Endometrial microvascular endothelial cells (primary cell): ENCODE results near the gene CCS. TPM values are rescaled to one million over a fixed set of nuclear protein-coding genes. Genes with fewer than 3 reads are reported as not detected.
"Not testable (repeated sequence)": the region's sequence is repeated elsewhere in the genome, so short reads cannot be mapped to it uniquely, and the experiment has no call there.

Source experiments
- in situ Hi-C: cut with HindIII; loops from 2 replicates; pipeline ENCODE4 v1.10.0; 2017; ENCODE audit warnings: low sequenced_read_pairs, low pct_unique_long_range_greater_than_20kb; ENCODE audit errors: inconsistent ontology term
- total RNA-seq: library from RNA; depleted of rRNA; stranded (reverse); fragments of >200 nt; gene quantifications from one replicate; pipeline ENCODE4 v1.2.3, GENCODE V29; 2015; ENCODE audit errors: inconsistent ontology term

The CCS gene, protein sequence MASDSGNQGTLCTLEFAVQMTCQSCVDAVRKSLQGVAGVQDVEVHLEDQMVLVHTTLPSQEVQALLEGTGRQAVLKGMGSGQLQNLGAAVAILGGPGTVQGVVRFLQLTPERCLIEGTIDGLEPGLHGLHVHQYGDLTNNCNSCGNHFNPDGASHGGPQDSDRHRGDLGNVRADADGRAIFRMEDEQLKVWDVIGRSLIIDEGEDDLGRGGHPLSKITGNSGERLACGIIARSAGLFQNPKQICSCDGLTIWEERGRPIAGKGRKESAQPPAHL
- total RNA-seq, result 27.9 TPM

DNA sequence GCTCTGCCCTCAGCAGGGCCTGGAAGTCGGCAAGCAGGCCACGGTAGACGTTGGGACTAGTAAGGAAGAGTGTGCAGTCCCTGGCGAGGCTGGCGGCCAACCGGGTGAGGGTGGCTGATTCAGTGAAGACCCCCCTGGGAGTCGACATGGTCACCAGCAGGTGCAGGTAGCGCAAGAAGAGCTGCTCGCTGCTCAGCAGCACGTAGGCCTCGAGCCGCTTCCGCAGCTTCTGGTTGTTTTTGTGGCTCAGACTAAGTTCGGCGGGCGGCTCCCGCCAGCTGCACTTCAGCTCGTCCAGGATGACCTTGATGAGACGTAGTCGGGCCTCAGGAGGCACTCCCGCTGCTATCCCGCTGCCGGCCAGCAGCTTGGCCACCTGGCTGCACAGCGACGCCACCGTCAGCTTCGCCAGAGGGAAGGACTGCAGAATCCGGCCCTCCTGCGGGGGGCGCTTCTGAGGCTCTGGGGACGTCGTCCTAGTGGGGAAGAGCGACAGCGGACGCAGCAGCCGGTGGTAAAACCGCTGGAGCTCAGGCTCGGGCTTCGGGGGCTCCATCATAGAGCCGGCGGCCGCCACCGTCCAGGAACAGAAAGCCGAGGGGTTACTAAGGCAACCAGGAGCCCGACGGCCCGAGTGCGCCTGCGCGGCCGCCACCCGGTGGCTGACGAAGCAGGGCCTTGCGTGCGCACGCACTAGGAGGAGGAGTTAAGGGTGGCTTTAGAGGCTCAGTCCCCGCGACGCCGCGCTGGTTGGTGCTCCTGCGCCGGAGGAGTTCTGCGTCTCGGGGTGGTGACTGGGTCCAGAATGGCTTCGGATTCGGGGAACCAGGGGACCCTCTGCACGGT lies at the start of gene CCS, which contains the start of gene CCDC87:
TSS of gene CCS (plus strand) at position 729 of the 846 bp plus-strand sequence. CDS start at position 806, 77 bp downstream.
TSS of gene CCDC87 (minus strand) at position 607 of the 846 bp plus-strand sequence. CDS start at position 559, 48 bp downstream.
- in situ Hi-C loops, result no loop called here

DNA sequence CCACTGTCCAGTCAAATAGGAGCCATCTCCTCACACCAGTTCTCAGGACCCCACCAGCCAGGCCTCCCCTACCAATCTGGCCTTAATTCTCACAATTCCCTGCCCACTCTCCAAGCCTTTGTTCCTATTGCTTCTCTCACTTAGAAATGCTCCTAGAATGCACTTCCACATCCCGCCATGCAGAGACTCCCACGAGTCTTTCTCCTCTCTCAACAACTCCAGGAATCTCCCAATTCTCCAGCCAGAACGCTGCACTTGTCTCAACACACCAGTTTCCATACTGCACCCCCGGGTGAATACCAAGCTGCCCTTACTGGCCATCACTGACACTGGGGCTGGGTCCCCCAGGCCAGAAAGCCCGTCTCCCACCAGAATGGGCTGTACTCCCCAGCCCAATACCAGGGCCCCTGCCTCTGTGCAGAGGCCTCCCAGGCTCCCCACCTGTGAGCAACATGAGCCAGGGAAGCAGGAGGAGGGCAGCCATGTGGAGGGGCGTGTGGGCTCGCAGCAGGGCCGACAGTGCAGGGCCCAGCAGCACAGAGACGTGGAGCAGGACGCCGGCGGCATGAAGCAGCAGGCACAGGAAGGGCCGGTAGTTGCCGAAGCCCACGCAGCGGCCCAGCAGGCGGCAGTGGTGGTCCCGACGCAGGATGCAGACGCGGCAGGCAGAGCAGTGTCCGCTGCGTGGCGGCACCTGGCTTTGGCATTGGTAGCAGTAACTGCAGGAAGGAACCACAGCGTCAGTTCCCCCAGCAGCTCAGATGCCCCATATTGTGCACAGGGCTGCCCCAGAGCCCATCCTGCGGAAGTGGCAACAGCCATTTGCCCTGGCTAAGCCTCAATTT lies 49.5 kb upstream of the CCS start:
- in situ Hi-C loops, result no loop called here

DNA sequence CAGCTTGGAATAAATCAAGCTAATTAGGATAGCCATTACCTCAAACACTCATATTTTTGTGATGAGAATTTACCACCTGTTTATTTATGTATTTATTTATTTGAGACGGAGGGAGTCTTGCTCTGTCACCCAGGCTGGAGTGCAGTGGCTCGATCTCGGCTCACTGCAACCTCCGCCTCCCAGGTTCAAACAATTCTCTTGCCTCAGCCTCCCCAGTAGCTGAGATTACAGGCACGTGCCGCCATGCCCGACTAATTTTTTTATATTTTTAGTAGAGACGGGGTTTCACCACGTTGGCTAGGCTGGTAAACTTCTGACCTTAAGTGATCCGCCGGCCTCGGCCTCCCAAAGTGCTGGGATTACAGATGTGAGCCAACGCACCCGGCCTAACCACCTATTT lies 48.0 kb upstream of the CCS start:
- in situ Hi-C loops, result not testable (repeated sequence)

DNA sequence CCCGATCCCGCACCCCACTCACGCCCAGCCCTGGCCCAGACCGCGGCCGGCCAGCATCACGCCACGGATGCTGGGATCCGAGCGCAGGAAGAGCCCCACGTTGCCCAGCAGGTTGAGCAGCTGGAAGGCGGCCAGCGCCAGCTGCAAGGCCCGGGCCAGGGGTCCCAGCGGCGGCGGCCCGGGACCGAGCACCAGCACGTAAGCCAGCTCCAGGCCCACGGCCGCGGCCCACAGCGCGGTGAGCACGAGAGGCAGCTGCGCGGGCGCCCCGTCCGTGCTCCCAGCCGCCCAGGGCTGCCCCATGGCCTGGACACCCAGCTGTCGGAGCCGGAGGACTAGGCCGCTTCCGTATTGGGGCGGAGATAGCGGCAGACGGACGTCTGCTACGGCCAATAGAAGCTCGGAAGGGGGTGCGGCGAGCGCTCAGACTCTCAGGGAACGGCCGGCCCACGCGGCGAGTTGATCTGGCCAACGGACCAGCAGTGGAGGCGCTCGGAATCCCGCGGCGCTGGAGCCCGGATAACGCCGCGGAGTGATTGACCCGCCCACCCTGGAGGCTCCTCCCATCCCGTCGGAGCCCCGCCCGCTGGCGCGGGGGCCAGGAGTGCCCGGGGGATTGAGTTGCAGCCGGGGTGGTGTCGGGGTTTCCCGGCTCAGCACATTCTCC lies 47.2 kb upstream of the CCS start, which contains the start of gene ZDHHC24:
TSS of gene ZDHHC24 (minus strand) at position 348 of the 667 bp plus-strand sequence. CDS start at position 303, 45 bp downstream.
- in situ Hi-C loops, result no loop called here

DNA sequence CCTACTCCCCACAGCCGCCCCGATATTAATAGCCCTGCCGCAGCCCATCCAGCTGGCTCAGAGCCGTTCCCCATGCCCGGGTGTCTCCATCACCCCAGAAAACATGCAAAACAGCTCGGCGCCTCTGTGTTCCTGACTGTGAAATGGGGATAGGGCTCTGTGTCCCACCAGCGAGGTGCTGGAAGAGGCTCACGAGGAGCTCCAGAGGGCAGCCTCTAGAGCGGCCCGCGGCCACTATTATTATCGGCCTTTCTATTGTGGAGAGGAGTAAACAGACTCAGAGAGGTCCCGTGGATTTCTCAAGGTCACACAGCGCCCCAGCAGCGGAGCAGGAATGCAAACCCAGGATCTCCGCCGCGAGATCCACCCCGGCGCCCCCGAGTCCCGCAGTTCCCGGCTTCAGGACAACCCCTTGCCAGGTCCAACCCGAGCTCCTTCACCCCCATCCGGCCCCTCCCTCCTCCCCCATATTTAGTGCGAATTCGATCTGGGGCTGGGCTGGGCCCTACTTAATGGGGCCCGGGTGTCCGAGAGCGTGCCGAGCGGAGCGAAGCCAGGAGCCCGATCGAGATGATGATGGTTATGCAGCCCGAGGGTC lies 46.5 kb upstream of the CCS start, which contains the start of gene ACTN3:
TSS of gene ACTN3 (plus strand) at position 536 of the 598 bp plus-strand sequence. CDS start at position 571, 35 bp downstream.
- in situ Hi-C loops, result no loop called here

DNA sequence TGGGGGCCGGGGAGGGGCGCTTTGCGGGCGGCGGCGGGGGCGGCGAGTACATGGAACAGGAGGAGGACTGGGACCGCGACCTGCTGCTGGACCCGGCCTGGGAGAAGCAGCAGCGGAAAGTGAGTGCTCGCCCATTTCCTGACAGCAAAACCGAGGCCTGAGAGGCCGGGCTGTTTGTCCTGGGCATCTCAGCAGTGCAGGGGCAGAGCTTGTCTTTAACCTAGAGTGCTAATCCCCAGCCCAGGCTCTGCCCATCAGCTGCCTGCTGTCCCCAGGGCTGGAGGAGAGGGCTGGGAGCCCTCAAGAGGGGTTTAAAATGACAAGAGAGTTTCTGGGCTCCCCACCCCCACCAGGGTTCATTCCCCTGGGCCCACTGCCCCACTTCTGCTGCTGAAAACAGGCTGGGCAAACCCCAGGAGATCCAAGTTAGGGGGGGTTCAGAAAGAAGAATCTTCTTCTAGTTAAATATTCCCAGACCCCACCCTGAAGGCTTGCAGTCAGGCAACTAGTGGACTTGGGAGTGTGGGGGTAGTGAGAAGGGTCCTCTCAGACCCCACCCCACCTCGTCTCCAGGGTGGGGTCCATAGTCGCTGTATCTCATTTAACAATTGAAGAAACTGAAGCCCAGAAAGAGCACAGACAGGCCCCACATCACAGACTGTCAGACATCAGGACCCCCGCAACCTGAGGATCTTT lies 45.9 kb upstream of the CCS start:
- in situ Hi-C loops, result no loop called here

DNA sequence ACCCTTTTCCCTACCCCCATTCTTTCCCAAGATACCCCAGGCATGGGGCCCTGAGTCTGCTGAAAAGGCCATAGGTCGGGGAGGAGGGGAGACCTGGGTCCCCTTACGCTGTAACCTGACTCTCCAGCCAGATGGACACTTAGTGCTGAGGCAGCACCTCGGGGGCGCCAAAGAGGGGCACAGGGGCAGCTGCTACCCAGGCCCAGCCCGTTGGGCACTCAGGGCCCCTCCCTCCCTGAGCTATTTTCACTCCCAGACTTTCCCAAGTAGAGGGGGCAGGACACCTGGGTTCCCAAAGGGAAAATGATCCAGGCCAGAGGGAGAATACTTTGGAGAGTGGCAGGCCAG lies 45.3 kb upstream of the CCS start:
- in situ Hi-C loops, result no loop called here

DNA sequence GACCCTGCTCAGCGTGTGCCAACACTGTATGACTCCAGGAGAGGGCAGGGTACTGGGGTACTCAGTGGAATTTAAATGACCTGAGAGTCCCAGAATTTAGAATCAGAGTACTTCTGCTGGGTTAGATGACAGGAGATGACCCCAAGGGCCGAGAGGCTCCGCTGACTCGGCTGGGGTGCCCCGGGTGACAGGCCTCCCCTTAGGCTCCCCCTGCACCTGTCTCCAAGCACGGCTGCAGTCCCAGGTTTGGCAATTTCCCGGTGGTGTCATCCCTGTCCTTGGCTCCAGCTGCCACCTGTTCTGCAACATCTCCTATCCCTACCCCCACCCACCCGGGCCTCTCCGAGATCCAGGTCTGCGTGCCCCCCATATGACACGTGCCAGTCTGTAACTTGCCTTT lies 44.9 kb upstream of the CCS start:
- in situ Hi-C loops, result no loop called here

DNA sequence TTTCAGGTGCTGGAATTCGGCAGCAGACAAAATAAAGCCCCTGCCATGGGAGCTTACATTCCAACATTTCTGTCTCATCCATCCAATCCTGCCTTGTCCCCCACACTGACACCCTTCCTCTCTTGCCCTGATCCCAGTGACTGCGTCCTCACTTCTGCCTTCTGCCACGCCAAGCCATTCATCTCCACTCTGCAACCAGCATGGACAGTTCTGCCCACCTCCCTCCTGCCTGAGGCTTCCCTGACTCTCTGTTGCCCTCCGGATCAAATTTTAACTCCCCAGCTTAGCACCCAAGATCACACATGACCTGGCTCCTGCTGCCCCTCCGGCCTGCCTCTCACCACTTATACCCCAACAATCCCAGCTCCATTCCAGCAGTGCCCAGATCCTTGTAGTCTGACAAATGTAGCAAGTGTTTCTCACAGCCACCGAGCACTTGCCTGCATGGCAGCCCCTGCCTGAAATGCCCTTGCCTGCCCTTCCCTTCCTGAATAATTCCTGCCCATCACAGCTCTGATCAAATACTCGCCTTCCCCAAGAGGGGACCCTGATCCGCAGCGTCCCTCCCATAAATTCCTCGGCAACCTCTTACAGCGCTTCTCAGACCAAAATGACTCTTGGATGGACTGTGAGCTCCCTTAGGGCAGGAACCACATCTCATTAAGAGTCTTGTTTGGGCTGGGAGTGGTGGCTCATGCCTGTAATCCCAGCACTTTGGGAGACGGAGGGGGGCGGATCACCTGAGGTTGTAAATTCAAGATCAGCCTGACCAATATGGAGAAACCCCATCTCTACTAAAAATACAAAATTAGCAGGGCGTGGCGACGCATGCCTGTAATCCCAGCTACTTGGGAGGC lies 44.0 kb upstream of the CCS start:
- in situ Hi-C loops, result no loop called here

DNA sequence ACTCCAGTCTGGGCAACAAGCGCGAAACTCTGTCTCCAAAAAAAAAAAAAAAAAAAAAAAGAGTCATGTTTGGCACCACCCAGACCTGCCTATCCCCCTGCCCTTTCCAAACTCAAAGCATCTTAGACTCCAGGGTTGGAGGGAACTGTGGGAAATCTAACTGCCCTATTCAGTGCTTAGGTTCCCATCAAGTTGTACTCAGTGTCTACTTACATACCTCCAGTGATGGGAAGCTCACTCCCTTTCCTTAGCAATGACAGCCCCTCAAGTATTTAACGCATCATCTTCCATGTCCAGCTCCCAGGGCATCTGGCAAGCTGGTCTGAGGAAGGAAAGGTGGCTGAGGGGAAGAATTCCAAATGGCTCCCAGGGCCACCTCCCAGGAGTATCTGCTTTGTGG lies 43.3 kb upstream of the CCS start:
- in situ Hi-C loops, result no loop called here

DNA sequence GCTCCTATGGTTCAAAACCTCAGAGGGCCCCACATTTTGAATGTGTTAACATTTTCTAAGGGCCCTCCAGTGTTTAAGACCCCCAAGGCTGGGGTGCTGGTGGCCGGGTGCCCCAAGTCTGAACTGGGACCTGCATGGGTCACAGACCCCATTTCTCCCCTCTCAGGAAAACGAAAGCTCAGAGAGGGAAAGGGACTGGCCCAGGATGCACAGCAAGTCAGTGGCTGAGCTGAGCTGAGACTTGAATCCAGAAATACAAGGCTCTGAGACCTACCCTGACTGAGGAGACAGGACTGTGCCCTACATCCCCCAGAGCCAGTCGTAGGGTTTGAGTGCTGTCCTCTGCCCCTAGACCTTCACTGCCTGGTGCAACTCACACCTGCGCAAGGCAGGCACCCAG lies 42.1 kb upstream of the CCS start:
- in situ Hi-C loops, result no loop called here

DNA sequence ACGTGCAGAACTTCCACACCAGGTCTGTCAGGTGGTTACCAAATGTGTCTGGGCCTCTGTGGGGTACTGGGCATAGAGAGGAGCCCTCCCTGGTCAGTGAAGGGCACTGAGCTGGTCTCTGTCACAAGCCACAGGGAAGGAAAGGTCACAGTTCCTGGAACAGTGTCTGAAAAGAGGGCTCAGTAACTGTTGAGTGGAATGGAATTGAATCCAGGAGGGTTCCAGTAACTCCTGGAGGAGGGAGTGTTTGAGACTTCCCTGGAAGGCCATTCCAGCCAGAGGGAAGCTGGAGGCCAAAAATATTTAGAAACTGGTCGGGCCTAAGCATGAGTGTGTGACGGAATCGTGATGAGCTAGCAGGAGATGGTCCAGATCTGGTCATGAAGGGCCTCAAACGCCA lies 38.4 kb upstream of the CCS start:
- in situ Hi-C loops, result no loop called here

DNA sequence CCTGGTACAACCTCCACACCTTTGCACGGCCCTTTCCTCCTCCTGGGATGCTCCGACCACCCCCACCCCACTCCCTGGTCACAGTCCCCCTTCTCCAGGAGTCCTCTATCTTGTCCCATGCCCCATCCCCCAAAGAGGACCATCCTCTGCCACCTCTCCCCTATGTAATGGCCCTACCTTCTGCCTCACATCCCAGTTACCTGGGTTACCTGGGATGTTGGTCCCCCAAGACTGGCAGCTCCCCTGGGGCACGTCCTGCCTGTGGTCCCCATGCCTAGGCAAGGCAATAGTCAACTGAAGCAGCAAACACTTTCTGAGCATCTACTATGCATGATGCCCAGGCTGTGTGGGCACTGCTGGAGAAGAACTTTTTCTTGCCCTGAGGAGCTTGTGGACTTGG lies 37.6 kb upstream of the CCS start:
- in situ Hi-C loops, result no loop called here

DNA sequence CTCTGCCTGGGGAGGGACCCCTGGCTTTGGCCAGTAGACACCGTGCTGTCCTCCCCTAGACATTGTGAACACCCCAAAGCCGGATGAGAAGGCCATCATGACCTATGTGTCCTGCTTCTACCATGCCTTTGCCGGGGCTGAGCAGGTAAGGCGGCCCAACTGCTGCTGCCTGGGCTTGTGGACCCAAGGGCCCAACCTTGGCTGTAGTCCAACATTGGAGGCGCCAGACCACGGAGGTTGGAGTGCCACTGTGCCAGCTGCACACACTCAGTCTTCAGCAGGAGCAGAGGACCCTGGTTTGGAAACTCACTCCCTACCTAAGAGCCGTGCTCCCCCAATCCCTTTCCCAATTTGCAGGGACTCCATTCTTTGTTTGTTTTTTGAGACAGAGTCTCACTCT lies 36.9 kb upstream of the CCS start:
- in situ Hi-C loops, result no loop called here

DNA sequence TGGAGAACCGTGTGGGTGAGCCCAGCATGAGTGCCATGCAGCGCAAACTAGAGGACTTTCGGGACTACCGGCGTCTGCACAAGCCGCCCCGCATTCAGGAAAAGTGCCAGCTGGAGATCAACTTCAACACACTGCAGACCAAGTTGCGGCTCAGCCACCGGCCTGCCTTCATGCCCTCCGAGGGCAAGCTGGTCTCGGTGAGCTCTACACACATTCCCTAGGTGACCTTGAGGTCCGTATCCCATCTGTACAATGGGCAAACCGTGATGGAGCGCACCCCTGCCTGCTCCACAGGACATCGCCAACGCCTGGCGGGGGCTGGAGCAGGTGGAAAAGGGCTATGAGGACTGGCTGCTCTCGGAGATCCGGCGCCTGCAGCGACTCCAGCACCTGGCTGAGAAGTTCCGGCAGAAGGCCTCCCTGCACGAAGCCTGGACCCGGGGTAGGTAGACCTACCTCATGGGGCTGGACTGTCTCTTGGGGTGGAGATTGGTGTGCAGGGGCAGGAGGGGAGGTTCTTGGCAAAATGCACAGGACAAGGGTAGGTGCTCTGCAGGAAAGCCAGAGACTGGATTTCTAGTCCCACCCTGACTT lies 35.2 kb upstream of the CCS start:
- in situ Hi-C loops, result no loop called here

DNA sequence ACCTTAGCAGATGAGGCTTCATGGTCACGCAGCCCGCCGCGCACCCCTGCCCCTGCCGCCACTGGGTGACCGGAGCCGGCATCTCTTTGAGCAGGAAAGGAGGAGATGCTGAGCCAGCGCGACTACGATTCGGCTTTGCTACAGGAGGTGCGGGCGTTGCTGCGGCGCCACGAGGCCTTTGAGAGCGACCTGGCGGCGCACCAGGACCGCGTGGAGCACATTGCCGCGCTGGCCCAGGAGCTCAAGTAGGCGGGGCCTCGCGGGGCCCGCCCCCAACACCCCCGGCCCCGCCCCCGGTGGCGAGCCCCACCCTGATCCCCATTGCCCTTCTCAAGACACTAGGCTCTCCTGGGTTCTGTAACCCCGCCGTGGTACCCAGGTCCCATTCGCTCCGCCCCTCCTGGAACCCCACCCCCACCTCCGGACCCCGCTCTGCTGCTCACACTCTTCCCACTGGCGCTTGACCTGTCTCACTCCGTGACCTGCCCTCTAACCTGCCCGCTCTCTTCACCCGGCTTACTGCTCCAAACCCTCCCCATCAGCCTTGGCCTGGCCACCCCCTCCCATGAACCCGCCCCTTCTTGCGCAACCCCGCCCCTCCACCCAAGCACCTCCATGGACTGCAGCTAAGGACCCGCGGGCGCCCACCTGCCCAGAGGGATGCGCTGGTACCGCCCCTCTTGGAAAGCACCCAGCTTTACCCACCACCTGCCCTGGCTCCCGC lies 33.7 kb upstream of the CCS start:
- in situ Hi-C loops, result no loop called here
